Measurements from ENCODE around the gene SPATA9. TPM values are rescaled to one million over a fixed set of nuclear protein-coding genes. Genes with fewer than 3 reads are reported as not detected.

Gene SPATA9
- total and polyA plus RNA-seq, 9 of the 15 experiments (the other 6 are each of a cell fraction or from before 2014, with no cell fraction given) = 0.16 to 5.5 (median 0.39) TPM; not detected in 3

DNA sequence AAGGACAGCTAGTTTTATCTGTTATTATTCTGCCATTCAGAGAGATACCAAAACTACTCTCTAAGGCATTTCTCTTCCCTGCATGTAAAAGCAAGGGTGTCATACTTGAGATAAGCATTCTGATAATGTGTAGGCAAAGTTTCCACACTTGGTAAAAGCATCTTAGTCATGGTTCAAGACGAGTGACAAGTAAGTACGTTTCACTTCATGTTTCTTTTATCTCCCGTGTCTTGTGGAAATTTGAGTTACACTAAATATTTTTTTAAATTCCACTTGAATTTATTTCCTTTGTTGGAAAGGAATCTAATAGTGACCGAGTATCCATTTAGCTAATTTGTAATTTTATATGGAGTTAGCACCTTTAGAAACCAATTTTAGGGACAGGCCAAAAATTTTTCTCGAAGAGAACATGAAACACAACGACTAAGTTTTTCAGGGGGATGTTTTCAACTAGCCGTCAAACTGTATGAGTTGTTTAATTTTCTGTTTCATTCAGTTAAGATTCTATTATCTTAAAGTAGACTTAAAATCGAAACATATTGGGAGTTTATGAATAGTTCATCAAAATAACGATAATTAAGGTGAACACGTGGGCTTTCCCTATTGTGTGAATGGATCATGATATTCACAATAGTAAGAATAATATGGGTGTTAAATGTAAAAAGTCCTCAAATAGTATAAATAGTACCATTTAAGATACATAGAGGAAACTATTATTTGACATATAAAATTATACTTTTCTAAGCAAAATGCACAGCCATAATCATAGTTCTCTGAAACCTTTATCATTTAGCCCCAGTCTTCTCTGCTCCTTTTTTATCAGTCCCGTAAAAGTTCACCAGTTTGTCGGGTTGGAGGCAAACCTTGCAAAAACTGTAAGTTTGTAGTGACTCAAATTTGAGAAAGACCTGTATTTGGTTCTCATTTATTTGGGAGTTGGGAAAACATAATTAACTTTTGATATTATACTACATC is 34.6 kb downstream of the SPATA9 start (continued):
- peak; percentile 19 for TF ChIP-seq CHD7 (IDR thresholded peaks at IDR 0.05; ENCODE audit: low read depth, low read length)
